Stimulated activated CD4-positive, alpha-beta T cell treated with anti-CD3 and anti-CD28 coated beads, Interleukin-15, amount 100 ng/mL, for 1 hour (primary cell): ENCODE data around the gene NAT9.

ENCODE experiments used
- DNase-seq, 2 donors: peaks; one replicate each; pipeline ENCODE4 v3.0.0-alpha.2; 2020; ENCODE audit warnings: low read depth in 1 of 2, low spot score in 1 of 2

NAT9 gene

DNA sequence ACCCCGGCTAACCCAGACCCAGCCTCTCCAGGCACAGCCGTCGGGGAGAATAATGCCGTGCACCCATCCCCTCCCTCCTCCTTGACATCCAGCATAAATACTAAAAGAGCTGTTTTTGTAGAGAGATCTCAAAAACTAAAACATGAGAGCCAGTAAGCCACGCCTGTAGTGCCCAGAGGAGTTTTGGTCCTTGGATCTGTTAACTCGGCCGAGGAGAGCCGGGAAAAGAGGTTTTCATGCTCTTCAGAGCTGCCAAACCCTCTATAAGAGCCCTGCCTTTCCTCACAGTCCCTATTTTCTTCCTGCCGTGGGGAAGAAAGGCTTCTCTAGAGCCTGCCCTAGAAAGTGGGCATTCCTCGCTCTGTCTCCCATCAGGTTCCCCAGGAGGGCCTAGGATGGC, 30.2 kb upstream of the NAT9 start:
- no peak for DNase-seq

DNA sequence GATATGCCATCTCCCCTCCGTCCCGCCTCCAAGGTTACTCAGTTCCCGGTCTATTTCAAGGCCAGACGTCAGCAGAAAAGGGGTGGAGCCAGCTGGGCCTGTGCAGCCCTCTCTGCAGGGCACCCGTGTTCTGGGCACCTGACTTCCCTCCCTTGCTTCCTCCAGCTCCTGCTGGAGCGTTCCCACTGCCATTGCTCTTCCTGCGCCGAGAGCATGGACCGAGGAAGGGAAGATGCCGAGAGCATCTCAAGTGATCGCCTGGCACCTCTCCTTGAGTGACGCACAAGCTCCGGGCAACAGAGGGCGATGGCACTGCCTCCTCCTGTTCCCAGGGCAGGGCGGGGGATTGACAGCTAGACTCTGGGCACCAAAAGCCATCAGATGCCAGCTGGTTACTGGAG, 29.4 kb upstream of the NAT9 start:
- DNase-seq: no peak

GRCh38 chr17:74804683-74805082, 28.5 kb upstream of the NAT9 start:
- no peak for DNase-seq

DNA sequence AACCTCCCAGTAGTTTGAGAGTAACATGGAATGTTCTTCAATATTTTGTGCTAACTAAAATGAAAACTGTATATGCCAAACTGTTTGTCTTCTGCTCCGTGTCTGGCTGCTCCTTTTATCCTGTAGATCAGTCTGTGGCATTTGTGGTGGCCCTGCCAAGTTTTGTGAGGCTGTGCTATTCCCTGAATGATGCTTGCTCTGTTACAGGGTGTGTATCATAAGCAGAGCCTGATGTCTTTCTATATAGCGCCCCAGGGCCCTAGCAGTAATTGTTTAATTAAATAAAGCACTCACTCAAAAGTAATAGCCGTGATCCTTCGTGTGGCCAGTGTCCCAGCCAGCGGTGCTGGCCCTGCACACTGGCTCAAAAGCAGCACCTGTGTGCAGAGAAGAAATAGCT, 27.8 kb upstream of the NAT9 start:
- DNase-seq: no peak

DNA sequence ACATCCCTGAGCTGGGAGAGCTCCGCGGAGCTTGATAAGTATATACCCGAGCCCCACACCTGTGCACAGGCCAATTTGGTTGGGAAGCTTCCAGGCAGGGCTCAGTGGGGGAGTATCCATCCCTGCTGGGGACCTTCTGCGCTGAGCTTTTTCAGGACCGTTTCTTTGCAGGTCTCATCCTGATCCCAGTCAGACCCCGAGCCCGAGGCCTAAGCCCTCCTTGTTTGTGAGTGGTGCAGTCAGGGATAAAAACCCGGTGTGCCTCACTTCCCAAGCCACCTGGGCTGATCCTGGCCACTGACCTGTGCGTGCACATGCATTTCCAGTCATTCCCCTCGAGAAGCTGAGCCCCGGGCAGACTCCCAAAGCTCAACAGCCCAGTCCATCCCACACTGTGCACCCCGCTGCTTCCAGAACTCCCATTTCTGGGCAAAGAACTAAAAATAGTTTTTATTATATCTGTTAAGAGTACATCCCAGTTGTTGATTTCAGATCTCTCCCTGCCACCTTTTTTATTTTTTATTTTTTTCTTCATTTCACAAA, 27.3 kb upstream of the NAT9 start:
- no peak for DNase-seq

GRCh38 chr17:74801896-74802295, 25.8 kb upstream of the NAT9 start:
- no peak for DNase-seq

- no peak for DNase-seq
Observed at GRCh38 chr17:74800531-74800930, 24.4 kb upstream of the NAT9 start.

GRCh38 chr17:74799097-74799496, 23.0 kb upstream of the NAT9 start:
- DNase-seq: no peak

DNA sequence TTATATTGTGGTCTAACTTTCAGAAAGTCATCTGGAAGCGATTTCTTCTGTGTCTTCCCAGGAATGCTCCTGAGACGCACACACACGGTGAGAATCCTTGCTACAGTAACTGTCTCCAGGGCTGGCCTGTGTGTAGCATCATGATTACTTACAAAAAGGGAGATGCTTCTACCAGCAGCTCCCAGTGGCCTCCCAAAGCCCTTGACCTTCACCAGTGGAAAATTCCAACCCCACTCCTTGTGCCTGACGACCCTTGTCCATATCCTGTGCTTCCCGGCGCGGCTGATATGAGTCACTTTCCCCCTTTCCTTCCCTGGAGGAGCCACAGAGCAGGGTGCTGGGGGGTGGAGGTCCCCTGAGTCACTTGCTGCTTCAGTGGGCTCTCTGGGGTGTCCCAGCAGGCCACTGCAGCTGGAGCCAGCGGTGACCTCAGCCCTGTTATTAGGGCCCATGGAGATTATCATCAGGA, 22.1 kb upstream of the NAT9 start:
- DNase-seq: no peak

- DNase-seq: no peak
Observed at GRCh38 chr17:74797824-74798223, 21.7 kb upstream of the NAT9 start.

- no peak for DNase-seq
Observed at GRCh38 chr17:74796866-74797265, 20.7 kb upstream of the NAT9 start.

- no peak for DNase-seq
Observed at GRCh38 chr17:74796211-74796610, 20.1 kb upstream of the NAT9 start.

DNA sequence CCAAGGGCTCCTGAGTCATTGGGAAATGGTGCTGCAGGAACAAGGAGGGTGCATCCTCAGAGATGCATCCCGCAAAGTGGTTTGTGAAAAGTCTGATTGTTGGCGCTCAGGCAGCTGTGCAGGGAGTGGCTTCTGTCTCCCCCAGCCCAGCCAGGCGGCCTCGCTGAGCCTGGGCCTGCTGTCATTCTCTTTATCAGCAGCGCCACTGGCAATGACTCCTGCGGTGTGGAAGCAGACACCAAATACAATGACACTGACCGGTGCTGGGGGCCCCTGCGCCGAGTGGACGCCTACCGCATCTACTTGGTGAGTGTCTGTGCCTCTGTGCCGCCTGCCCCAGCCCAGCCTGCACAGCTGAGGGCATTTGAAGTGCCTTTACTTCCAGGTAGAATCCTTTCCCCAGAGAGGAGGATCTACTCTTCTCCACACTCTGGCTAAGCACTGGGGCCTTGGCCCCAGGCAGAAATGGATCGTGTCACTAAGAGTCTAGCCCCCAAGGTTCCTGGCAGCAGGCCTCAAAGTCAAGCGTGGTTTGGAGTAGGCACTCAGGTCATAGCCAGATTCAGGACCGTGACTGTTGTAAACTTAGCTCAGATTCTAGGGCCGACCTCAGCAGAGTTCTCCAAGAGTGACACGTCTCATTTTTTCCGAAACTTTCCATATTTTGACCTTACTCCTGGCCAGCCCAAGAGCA, 19.3 kb upstream of the NAT9 start:
- no peak for DNase-seq

DNA sequence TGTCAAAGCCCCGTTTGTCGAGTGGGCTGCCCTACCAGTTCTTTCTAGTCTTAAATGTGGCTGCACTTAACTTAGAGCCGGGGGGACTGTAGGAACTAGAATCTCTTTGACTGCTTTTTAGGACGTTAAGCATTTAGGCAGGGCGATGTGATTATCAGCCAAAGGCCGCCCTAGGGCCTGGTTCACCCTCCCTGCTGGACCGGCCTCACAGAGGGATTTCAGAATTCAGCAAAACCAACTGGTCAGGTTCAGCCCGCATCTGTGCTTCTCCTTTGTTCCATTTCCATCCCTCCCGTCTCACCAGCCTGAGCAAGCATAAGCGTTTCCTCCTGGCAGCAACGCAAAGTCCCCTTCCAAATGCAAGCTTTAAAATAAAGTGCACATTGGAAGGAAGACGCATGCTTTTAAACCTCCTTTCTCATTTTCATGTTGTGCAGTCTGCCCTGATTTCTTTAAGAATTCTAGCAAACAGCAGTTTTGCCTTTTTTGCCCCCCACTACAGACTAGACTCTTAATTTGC, 16.5 kb upstream of the NAT9 start:
- no peak for DNase-seq

DNA sequence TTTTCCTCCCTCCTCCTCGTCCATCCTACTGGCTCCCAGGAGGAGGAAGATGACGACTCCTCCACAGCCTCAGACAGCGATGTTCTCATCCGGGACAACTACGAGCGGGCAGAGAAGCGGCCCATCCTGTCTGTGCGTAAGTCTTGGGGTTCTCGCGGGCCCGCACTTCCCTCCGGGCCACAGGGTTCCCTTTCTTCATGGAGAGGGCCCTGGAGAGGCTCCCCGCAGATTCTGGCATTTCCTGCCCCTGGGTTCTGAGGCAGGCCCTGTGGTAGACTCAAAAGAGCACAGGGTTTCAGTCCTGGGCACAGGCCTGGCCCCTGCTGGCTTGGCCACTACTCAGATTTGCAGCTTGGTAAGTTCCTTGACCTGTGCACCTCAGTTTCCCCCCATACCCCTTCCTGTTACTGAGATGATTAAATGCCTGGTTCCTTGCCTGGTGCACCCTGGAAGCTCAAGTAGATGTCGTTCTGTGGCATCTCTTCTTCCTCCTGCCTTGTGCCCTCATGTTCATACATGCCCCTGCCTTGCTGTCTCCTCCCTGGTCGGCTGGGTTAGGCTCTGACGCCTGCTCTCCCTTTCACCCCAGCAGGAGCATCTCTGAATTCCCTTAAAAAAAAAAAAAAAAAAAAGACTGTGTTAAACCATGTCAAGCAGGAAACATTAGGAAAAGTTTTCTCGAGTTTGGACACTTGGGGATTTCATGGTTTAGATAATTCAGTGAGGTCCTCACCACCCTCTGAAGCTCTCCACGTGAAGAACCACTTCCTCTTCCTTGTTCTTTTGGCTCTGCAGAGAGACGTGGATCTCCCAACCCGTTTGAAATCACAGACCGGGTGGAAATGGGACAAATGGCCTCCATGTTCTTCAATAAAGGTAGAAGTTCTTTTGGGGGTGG, 14.3 kb upstream of the NAT9 start:
- DNase-seq: no peak

DNA sequence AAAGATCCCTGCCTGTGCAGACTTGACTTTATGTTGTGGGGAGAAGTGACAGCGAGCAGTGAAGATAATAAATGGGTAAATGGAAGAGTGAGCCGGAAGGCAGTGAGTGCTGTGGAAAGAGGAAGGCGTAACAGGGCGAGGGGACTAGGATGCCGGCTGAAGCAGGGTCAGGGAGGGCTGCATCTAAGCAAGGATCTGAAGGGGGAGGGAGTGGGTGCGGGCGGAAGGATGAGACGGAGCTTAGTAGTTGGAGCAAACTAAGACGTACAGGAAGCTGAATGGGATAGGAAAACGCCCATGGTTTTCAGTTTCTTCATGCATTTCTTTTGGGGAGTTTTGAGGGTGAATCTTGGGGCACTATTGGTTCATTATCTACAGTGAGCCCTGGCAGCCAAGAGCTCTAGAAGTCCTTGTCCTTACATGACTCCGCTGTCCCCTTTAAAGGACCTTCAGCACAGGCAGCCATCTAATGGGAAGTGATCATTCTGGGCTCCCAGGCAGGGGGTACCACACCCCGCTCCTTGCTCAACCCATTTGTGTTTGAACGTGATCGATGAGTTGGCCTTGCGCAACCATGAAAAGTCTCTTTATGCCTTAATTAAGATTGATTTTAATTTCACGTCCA, 10.4 kb upstream of the NAT9 start:
- DNase-seq: no peak

- no peak for DNase-seq
Observed at GRCh38 chr17:74785981-74786360, 9.8 kb upstream of the NAT9 start.

DNA sequence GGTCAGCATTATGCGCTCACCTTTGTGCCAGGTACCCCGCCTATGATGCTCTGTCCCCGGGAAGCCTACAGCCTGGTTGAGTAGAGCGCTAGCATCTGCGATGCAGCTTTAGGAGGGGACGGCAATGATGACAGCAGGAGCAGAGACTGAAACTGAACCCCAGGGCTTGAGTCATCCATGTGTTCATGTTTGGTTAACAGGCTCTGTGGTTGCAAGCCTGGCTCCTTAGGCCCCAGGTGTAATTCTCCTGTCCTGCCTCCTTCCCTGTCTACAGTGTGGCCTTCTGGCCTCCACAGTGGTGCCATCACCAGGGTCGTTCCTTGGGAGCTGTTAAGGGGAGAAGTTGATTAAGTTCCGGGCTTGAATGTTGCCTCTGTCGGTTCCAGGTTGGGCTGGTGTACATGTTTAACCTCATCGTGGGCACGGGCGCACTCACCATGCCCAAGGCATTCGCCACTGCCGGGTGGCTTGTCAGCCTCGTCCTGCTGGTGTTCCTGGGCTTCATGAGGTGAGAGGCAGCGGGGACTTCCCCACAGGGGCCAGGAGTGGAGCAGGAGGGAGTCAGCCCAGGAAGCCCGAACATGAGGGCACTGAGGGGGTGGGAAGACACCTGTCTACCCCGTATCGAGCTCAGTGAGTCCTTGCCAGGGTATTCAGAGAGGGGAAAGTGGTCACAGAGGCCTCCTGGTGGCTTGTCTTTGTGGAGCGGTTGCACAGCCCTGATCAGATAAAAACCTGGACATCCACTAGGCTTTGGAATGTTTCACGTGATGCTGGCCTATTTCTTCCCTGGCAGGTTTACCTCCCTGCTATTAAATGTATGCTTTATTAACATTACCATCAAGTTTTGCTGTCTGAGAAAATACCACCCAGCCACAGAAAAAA, 9.2 kb upstream of the NAT9 start:
- no peak for DNase-seq

GRCh38 chr17:74784125-74784810, 8.1 kb upstream of the NAT9 start:
- no peak for DNase-seq

- DNase-seq: no peak
Observed at GRCh38 chr17:74782571-74782970, 6.4 kb upstream of the NAT9 start.
